Neutrophil (primary cell): Measurements from ENCODE around the gene ADCY1.

Source experiments
- H3K27ac ChIP-seq: fragments of 200-600 bp; sonication (generic); 2 replicates; pipeline ENCODE4 v1.5.1; 2016; ENCODE audit warnings: mild to moderate bottlenecking, moderate library complexity
- H3K27me3 ChIP-seq: fragments of 200-600 bp; sonication (generic); 2 replicates; pipeline ENCODE4 v1.6.0; 2016; ENCODE audit warnings: mild to moderate bottlenecking
- H3K36me3 ChIP-seq: fragments of 200-600 bp; sonication (generic); 2 replicates; pipeline ENCODE4 v1.5.1; 2017
- H3K4me1 ChIP-seq, 2 experiments: fragments of 200-600 bp in 1 of 2; sonication (generic) in 1 of 2; 1 replicate in 1 of 2; 2 replicates in 1 of 2; pipeline versions ENCODE4 v1.5.1 to v1.6.1; 2013 to 2016; ENCODE audit warnings: low read depth in 1 of 2, low read length in 1 of 2, mild to moderate bottlenecking in 1 of 2, moderate library complexity in 1 of 2; ENCODE audit not compliant: control insufficient read depth in 1 of 2, insufficient read depth in 1 of 2
- H3K4me3 ChIP-seq, 2 experiments: fragments of 200-600 bp in 1 of 2; sonication (generic) in 1 of 2; 1 replicate in 1 of 2; 2 replicates in 1 of 2; pipeline ENCODE4 v1.5.1; 2013 to 2016; ENCODE audit warnings: low read depth in 1 of 2, low read length in 1 of 2, mild to moderate bottlenecking in 1 of 2, moderate library complexity in 1 of 2
- H3K9me3 ChIP-seq: fragments of 200-600 bp; sonication (generic); 2 replicates; pipeline ENCODE4 v1.5.1; 2016
- CTCF ChIP-seq: fragments of 200-600 bp; sonication (generic); IDR thresholded peaks from 2 replicates; pipeline ENCODE4 v1.5.1; 2016; ENCODE audit warnings: antibody characterized with exemption

Gene ADCY1

GRCh38 chr7:45591101-45591906 is 17.1 kb downstream of the ADCY1 start:
- no peaks in the 10 kb centered on the region for H3K4me1 ChIP-seq
- H3K27ac ChIP-seq = no peak overlapping the region
- TF ChIP-seq CTCF = no peak
- H3K27me3 ChIP-seq = no peaks in the 10 kb centered on the region
- H3K9me3 ChIP-seq = no peaks in the 10 kb centered on the region
- H3K36me3 ChIP-seq = no peaks in the 10 kb centered on the region
- no peak overlapping the region for H3K4me3 ChIP-seq

GRCh38 chr7:45592230-45592991 is 18.2 kb downstream of the ADCY1 start:
- TF ChIP-seq CTCF = no peak
- Histone ChIP-seq H3K27me3 (no peaks in the 10 kb centered on the region), H3K4me1 (no peaks in the 10 kb centered on the region), H3K27ac (no peak overlapping the region), H3K4me3 (no peak overlapping the region), H3K9me3 (no peaks in the 10 kb centered on the region), H3K36me3 (no peaks in the 10 kb centered on the region)

GRCh38 chr7:45593121-45593541 is 19.0 kb downstream of the ADCY1 start:
- Histone ChIP-seq H3K4me1 (no peaks in the 10 kb centered on the region), H3K27ac (no peak overlapping the region), H3K4me3 (no peak overlapping the region), H3K9me3 (no peaks in the 10 kb centered on the region), H3K27me3 (no peaks in the 10 kb centered on the region), H3K36me3 (no peaks in the 10 kb centered on the region)
- TF ChIP-seq CTCF = no peak

GRCh38 chr7:45593877-45594276 is 19.7 kb downstream of the ADCY1 start:
- Histone ChIP-seq H3K4me3 (no peak overlapping the region), H3K4me1 (no peaks in the 10 kb centered on the region), H3K36me3 (no peaks in the 10 kb centered on the region), H3K27me3 (no peaks in the 10 kb centered on the region), H3K9me3 (no peaks in the 10 kb centered on the region), H3K27ac (no peak overlapping the region)
- no peak for TF ChIP-seq CTCF

GRCh38 chr7:45594745-45595535 is 20.8 kb downstream of the ADCY1 start:
- Histone ChIP-seq H3K36me3 (no peaks in the 10 kb centered on the region), H3K4me3 (no peak overlapping the region), H3K27ac (no peak overlapping the region), H3K4me1 (no peaks in the 10 kb centered on the region), H3K27me3 (no peaks in the 10 kb centered on the region), H3K9me3 (no peaks in the 10 kb centered on the region)
- no peak for TF ChIP-seq CTCF
